ENCODE measurements around the gene NPLOC4. TPM values are rescaled to one million over a fixed set of nuclear protein-coding genes. Genes with fewer than 3 reads are reported as not detected.

Gene NPLOC4
- total and polyA plus RNA-seq, 2 of the 8 experiments (the other 6 are each of a cell fraction or from before 2014, with no cell fraction given), result 70.7 to 92.7 TPM

GRCh38 chr17:81589612-81590011, 47.3 kb downstream of the NPLOC4 start:
- Histone ChIP-seq H3K14ac (ENCODE audit: insufficient read length) (no peak overlapping the region), H4K91ac (replicated peaks; ENCODE audit: insufficient read length, low read length) (no peak overlapping the region), H4K5ac (ENCODE audit: insufficient read length, low read depth, low read length) (no peak overlapping the region), H3K9ac (replicated peaks in 1 of 4; ENCODE audit: extremely low read depth in 1 of 4, low read depth in 3 of 4, low read length in 3 of 4) (no peak overlapping the region), H2BK5ac (ENCODE audit: low read depth, low read length) (no peak overlapping the region), H3K79me1 (ENCODE audit: low read depth, low read length) (no peaks in the 10 kb centered on the region), H3K4ac (replicated peaks; ENCODE audit: insufficient read length, low read depth, low read length) (no peak overlapping the region), H2AFZ (ENCODE audit: low read length) (no peak overlapping the region), H4K20me1 (replicated peaks in 1 of 2; ENCODE audit: control insufficient read depth in 1 of 2, insufficient read depth in 2 of 2, low read length in 2 of 2) (peaks cover 2 to 4% of the 10 kb centered on the region in 2 experiments), H2AK5ac (ENCODE audit: low read depth, low read length) (no peak overlapping the region), H2BK20ac (ENCODE audit: low read length) (no peak overlapping the region), H4K8ac (ENCODE audit: extremely low read depth, insufficient read depth, low read length) (no peak overlapping the region), H3K27me3 (replicated peaks in 1 of 4; ENCODE audit: control insufficient read depth in 3 of 4, extremely low read depth in 1 of 4, insufficient read depth in 3 of 4, low read length in 3 of 4) (no peaks in the 10 kb centered on the region), H2BK120ac (replicated peaks; ENCODE audit: low read depth, low read length) (no peak overlapping the region), H3K4me1 (replicated peaks in 1 of 4; ENCODE audit: control insufficient read depth in 3 of 4, insufficient read depth in 4 of 4, low read length in 3 of 4) (no peaks in the 10 kb centered on the region), H3K27ac (ENCODE audit: low read depth, low read length) (no peak overlapping the region), H3K23me2 (ENCODE audit: low read depth, low read length) (no peaks in the 10 kb centered on the region), H3K9me3 (ENCODE audit: insufficient read depth in 2 of 2, low read depth in 1 of 2, low read length in 1 of 2) (no peaks in the 10 kb centered on the region), H3K4me3 (ENCODE audit: extremely low read depth in 1 of 4, insufficient read depth in 2 of 4, low read depth in 3 of 4, low read length in 4 of 4) (no peak overlapping the region), H3K56ac (replicated peaks; ENCODE audit: insufficient read length, low read depth, low read length) (no peak overlapping the region), H2BK12ac (ENCODE audit: low read depth, low read length) (no peak overlapping the region), H3K4me2 (ENCODE audit: insufficient read depth in 1 of 2, low read depth in 2 of 2, low read length in 2 of 2) (no peak overlapping the region), H3K79me2 (ENCODE audit: control insufficient read depth in 1 of 2, insufficient read depth in 2 of 2, low read length in 2 of 2) (no peaks in the 10 kb centered on the region), H3K23ac (ENCODE audit: insufficient read length) (no peak overlapping the region), H3K18ac (ENCODE audit: extremely low read depth, low read length) (no peak overlapping the region), H3K36me3 (ENCODE audit: control insufficient read depth in 2 of 4, insufficient read depth in 4 of 4, low read length in 3 of 4) (peaks cover 23 to 54% (median 37%) of the 10 kb centered on the region in 4 experiments), H2BK15ac (ENCODE audit: low read length) (no peak overlapping the region)
- 91% methylated on average over 5 of the region's 5 CpGs; no CpG with 5 or more reads in 1 of the 2 experiments for WGBS, 2 experiments (ENCODE audit: extremely low coverage in 1 of 2, insufficient coverage in 1 of 2, insufficient read length in 1 of 2, insufficient replicate concordance in 2 of 2, low coverage in 1 of 2, low lambda C conversion rate in 2 of 2, missing lambda C conversion rate in 1 of 2)
- ChIA-PET POLR2A (ENCODE audit: partially characterized antibody) (interaction anchor here (2.4 kb wide), 1 partner anchor 12 kb away, joined by 6 read pairs; no protein-coding TSS in a partner anchor), CTCF (ENCODE audit: partially characterized antibody) (interaction anchor here (1.3 to 2.2 kb wide), 2 partner anchors 12 to 20 kb away, joined by 4 to 9 read pairs; no protein-coding TSS in a partner anchor)
- DNase-seq (ENCODE audit: low read depth in 1 of 2, low spot score in 2 of 2) (no peak), FAIRE-seq (no peak)
- TF ChIP-seq ATF3 (IDR thresholded peaks at IDR 0.05; ENCODE audit: insufficient read depth, low read depth, low read length), result no peak
- TF ChIP-seq EGR1 (IDR thresholded peaks at IDR 0.05; ENCODE audit: borderline replicate concordance, low read depth, low read length), result no peak
- no peak for TF ChIP-seq POU5F1 (IDR thresholded peaks at IDR 0.05; ENCODE audit: low read depth, low read length)
- TF ChIP-seq SIRT6 (IDR thresholded peaks at IDR 0.05; ENCODE audit: low read length), result no peak
- TF ChIP-seq EZH2 (IDR thresholded peaks at IDR 0.05; ENCODE audit: low read depth, low read length, severe bottlenecking), result no peak
- TF ChIP-seq PHF8 (conservative IDR thresholded peaks at IDR 0.05; ENCODE audit: low read depth, low read length), result no peak
- no peak for TF ChIP-seq BCL11A (IDR thresholded peaks at IDR 0.05; ENCODE audit: low read depth in 2 of 2, low read length in 2 of 2)
- TF ChIP-seq RXRA (IDR thresholded peaks at IDR 0.05; ENCODE audit: insufficient read depth, low read depth, low read length), result no peak
- no peak for TF ChIP-seq MAX (IDR thresholded peaks at IDR 0.05)
- no peak for TF ChIP-seq TAF7 (optimal IDR thresholded peaks at IDR 0.05; ENCODE audit: borderline replicate concordance, low read depth, low read length)
- TF ChIP-seq RFX5 (IDR thresholded peaks at IDR 0.05; ENCODE audit: borderline replicate concordance, low read depth, low read length), result no peak
- no peak for TF ChIP-seq RNF2 (IDR thresholded peaks at IDR 0.05; ENCODE audit: borderline replicate concordance, low read depth, low read length, missing control alignments, poor library complexity, severe bottlenecking)

All from H1 (cell line).